H1 (cell line): ENCODE measurements around the gene TMEM40. TPM values are rescaled to one million over a fixed set of nuclear protein-coding genes. Genes with fewer than 3 reads are reported as not detected.

Experiments used
- ASH2L ChIP-seq: fragments of 200-600, 300-600 bp; sonication (generic); IDR thresholded peaks from one replicate; pipeline ENCODE4 v1.7.1; 2017; ENCODE audit warnings: low read length
- CHD7 ChIP-seq: fragments of 300-600 bp; sonication (generic); IDR thresholded peaks from 2 replicates; pipeline ENCODE4 v1.7.1; 2012; ENCODE audit warnings: low read length, moderate library complexity, mild to moderate bottlenecking, inconsistent platforms; ENCODE audit not compliant: insufficient replicate concordance
- JUN ChIP-seq: IDR thresholded peaks from 2 replicates; pipeline ENCODE4 v1.6.1; 2011; ENCODE audit warnings: low read depth, mild to moderate bottlenecking, improper control_type of control experiment, low read length
- KDM1A ChIP-seq: fragments of 200-600, 300-600 bp; sonication (generic); IDR thresholded peaks from 2 replicates; pipeline ENCODE4 v1.7.1; 2016; ENCODE audit warnings: mild to moderate bottlenecking, low read length, borderline replicate concordance
- RFX5 ChIP-seq: IDR thresholded peaks from 2 replicates; pipeline ENCODE4 v1.6.1; 2011; ENCODE audit warnings: low read depth, low read length, improper control_type of control experiment, borderline replicate concordance
- SAP30 ChIP-seq: fragments of 300-600 bp; sonication (generic); IDR thresholded peaks from 2 replicates; pipeline ENCODE4 v1.7.1; 2012; ENCODE audit warnings: low read length, moderate library complexity, mild to moderate bottlenecking, inconsistent platforms; ENCODE audit not compliant: insufficient read depth, insufficient replicate concordance
- TAF1 ChIP-seq: IDR thresholded peaks from 2 replicates; pipeline ENCODE4 v1.6.1; 2011; ENCODE audit warnings: mild to moderate bottlenecking, low read depth, low read length
- TCF12 ChIP-seq: IDR thresholded peaks from 2 replicates; pipeline ENCODE4 v1.6.1; 2011; ENCODE audit warnings: low read depth, mild to moderate bottlenecking, low read length
- polyA plus RNA-seq, 7 experiments: library from polyadenylated mRNA; depleted of rRNA in 3 of 7; stranded (reverse) in 5 of 7; unstranded in 2 of 7; fragments of >200 nt in 5 of 7; fragments of 200-250 nt in 2 of 7; gene quantifications; 1 replicate in 5 of 7; 2 replicates in 1 of 7; 4 replicates in 1 of 7; pipeline versions ENCODE4 v1.2.1 to v1.2.3, GENCODE V29; 2011 to 2013; ENCODE audit warnings: missing spikeins in 2 of 7, mixed read lengths in 2 of 7
- total RNA-seq: library from RNA; stranded (reverse); fragmentation: NEBNext Ultra II Directional; extraction: Animal tissue kit (Norgen Biotek cat#: 25700); gene quantifications from 2 replicates; pipeline ENCODE4 v1.2.1, GENCODE V29; 2021
- TF ChIP-seq, protein P1 (sequence below): IDR thresholded peaks from 2 replicates; pipeline ENCODE4 v1.6.1; 2012; ENCODE audit warnings: inconsistent platforms
- TF ChIP-seq, protein P2 (sequence below): IDR thresholded peaks from 2 replicates; pipeline ENCODE4 v1.6.1; 2012; ENCODE audit warnings: low read length, inconsistent platforms

The TMEM40 gene
- total and polyA plus RNA-seq, 2 of the 8 experiments (the other 6 are each of a cell fraction or from before 2014, with no cell fraction given) = 0.18 TPM; not detected in 1

- TF ChIP-seq CHD7 (no peak), TCF12 (no peak), TAF1 (no peak), RFX5 (no peak), JUN (no peak), SAP30 (no peak), KDM1A (no peak), ASH2L (no peak)
- TF ChIP-seq, protein P1, sequence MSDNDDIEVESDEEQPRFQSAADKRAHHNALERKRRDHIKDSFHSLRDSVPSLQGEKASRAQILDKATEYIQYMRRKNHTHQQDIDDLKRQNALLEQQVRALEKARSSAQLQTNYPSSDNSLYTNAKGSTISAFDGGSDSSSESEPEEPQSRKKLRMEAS = no peak
- TF ChIP-seq, protein P2, sequence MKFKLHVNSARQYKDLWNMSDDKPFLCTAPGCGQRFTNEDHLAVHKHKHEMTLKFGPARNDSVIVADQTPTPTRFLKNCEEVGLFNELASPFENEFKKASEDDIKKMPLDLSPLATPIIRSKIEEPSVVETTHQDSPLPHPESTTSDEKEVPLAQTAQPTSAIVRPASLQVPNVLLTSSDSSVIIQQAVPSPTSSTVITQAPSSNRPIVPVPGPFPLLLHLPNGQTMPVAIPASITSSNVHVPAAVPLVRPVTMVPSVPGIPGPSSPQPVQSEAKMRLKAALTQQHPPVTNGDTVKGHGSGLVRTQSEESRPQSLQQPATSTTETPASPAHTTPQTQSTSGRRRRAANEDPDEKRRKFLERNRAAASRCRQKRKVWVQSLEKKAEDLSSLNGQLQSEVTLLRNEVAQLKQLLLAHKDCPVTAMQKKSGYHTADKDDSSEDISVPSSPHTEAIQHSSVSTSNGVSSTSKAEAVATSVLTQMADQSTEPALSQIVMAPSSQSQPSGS = no peak
- TF ChIP-seq, all 59 proteins: peak for 0
Observed at GRCh38 chr3:12725436-12725835, 33.6 kb downstream of the TMEM40 start (continued).
